ENCODE measurements around the gene WNT7B. TPM values are rescaled to one million over a fixed set of nuclear protein-coding genes. Genes with fewer than 3 reads are reported as not detected.

Gene WNT7B
- total RNA-seq, 3 donors from 2014 or later (not counting 1 experiment from before 2014, with no cell fraction given) = not detected

GRCh38 chr22:45883811-45884170, 93.2 kb downstream of the WNT7B start:
- no peaks in the 10 kb centered on the region for H3K4me1 Mint-ChIP-seq
- no peaks in the 10 kb centered on the region for H3K9me3 Mint-ChIP-seq
- H3K4me3 ChIP-seq (ENCODE audit: low read length) = no peak overlapping the region
- no peak for DNase-seq
- no peaks in the 10 kb centered on the region for H3K4me1 ChIP-seq (ENCODE audit: control insufficient read depth, insufficient read depth, low read length)
- no peaks in the 10 kb centered on the region for H3K9me3 ChIP-seq (ENCODE audit: control insufficient read depth, insufficient read depth, low read length)
- H3K27ac ChIP-seq (ENCODE audit: low read length) = no peak overlapping the region
- no peak overlapping the region for H3K27ac Mint-ChIP-seq
- TF ChIP-seq CTCF (IDR thresholded peaks at IDR 0.05) = no peak
- H3K4me3 Mint-ChIP-seq = no peak overlapping the region
- H3K36me3 Mint-ChIP-seq = no peaks in the 10 kb centered on the region
- intact Hi-C loops (cut with micrococcal nuclease) = no loop called here
- H3K27me3 Mint-ChIP-seq (ENCODE audit: low read depth in 2 of 2) = peaks cover 23 to 30% of the 10 kb centered on the region in 2 donors
- no peaks in the 10 kb centered on the region for H3K36me3 ChIP-seq (ENCODE audit: control insufficient read depth, insufficient read depth, low read length)
- no peak for ATAC-seq
- peaks cover 10% of the 10 kb centered on the region for H3K27me3 ChIP-seq (ENCODE audit: control insufficient read depth, insufficient read depth, low read length)
- WGBS (ENCODE audit: insufficient coverage) = 90% methylated on average over 6 of the region's 8 CpGs

GRCh38 chr22:45882881-45883810, 93.8 kb downstream of the WNT7B start:
- H3K4me1 Mint-ChIP-seq = no peaks in the 10 kb centered on the region
- no peak for DNase-seq
- 85% methylated on average over 32 of the region's 32 CpGs for whole genome bisulfite sequencing (ENCODE audit: insufficient coverage)
- no peak overlapping the region for H3K27ac Mint-ChIP-seq
- no peak overlapping the region for H3K4me3 Mint-ChIP-seq
- Histone ChIP-seq H3K4me1 (ENCODE audit: control insufficient read depth, insufficient read depth, low read length) (no peaks in the 10 kb centered on the region), H3K27me3 (ENCODE audit: control insufficient read depth, insufficient read depth, low read length) (peaks cover 13% of the 10 kb centered on the region), H3K9me3 (ENCODE audit: control insufficient read depth, insufficient read depth, low read length) (no peaks in the 10 kb centered on the region), H3K27ac (ENCODE audit: low read length) (no peak overlapping the region), H3K4me3 (ENCODE audit: low read length) (no peak overlapping the region), H3K36me3 (ENCODE audit: control insufficient read depth, insufficient read depth, low read length) (no peaks in the 10 kb centered on the region)
- ATAC-seq = no peak
- H3K9me3 Mint-ChIP-seq = no peaks in the 10 kb centered on the region
- TF ChIP-seq CTCF (IDR thresholded peaks at IDR 0.05) = no peak
- intact Hi-C loops (cut with micrococcal nuclease) = no loop called here
- peaks cover 23 to 33% of the 10 kb centered on the region in 2 donors for H3K27me3 Mint-ChIP-seq (ENCODE audit: low read depth in 2 of 2)
- no peaks in the 10 kb centered on the region for H3K36me3 Mint-ChIP-seq

DNA sequence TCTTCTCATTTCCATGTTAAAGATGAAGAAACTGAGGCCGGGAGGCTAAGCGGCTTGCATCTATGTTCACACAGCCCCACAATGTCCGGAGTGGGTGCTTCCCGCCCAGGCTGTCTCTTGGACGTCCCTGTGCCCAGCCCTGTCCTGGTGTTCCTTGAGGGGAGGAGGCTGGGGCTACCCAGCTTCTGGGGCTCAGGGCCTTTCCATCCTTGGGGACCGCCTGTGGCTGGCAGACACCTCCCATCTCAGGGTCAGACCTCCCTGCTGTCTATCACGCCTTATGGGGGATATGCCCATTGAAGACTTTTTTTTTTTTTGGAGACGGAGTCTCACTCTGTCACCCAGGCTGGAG, 95.5 kb downstream of the WNT7B start:
- H3K4me3 Mint-ChIP-seq = no peak overlapping the region
- WGBS (ENCODE audit: insufficient coverage) = 77% methylated on average over 8 of the region's 8 CpGs
- H3K4me1 Mint-ChIP-seq = no peaks in the 10 kb centered on the region
- no peaks in the 10 kb centered on the region for H3K4me1 ChIP-seq (ENCODE audit: control insufficient read depth, insufficient read depth, low read length)
- no peak overlapping the region for H3K27ac ChIP-seq (ENCODE audit: low read length)
- no peaks in the 10 kb centered on the region for H3K36me3 Mint-ChIP-seq
- H3K27me3 ChIP-seq (ENCODE audit: control insufficient read depth, insufficient read depth, low read length) = peaks cover 19% of the 10 kb centered on the region
- no peaks in the 10 kb centered on the region for H3K9me3 ChIP-seq (ENCODE audit: control insufficient read depth, insufficient read depth, low read length)
- no peak overlapping the region for H3K4me3 ChIP-seq (ENCODE audit: low read length)
- ATAC-seq (no peak), DNase-seq (no peak)
- peaks cover 23 to 35% of the 10 kb centered on the region in 2 donors for H3K27me3 Mint-ChIP-seq (ENCODE audit: low read depth in 2 of 2)
- intact Hi-C loops (cut with micrococcal nuclease) = no loop called here
- H3K9me3 Mint-ChIP-seq = no peaks in the 10 kb centered on the region
- no peak for TF ChIP-seq CTCF (IDR thresholded peaks at IDR 0.05)
- H3K27ac Mint-ChIP-seq = no peak overlapping the region
- H3K36me3 ChIP-seq (ENCODE audit: control insufficient read depth, insufficient read depth, low read length) = no peaks in the 10 kb centered on the region
